Endodermal cell (in vitro differentiated cells): ENCODE results near the gene MPC1L. TPM values are rescaled to one million over a fixed set of nuclear protein-coding genes. Genes with fewer than 3 reads are reported as not detected.
"Not testable (repeated sequence)": the region's sequence is repeated elsewhere in the genome, so short reads cannot be mapped to it uniquely, and the experiment has no call there.

Experiments used
- DNase-seq: peaks from one replicate; pipeline ENCODE4 v3.0.0-alpha.2; 2017
- H3K27ac ChIP-seq: 2 replicates; pipeline ENCODE4 v1.5.1; 2013; ENCODE audit warnings: mild to moderate bottlenecking, low read depth, low read length, moderate library complexity
- H3K27me3 ChIP-seq: 2 replicates; pipeline ENCODE4 v1.6.1; 2013; ENCODE audit warnings: mild to moderate bottlenecking, low read length, moderate library complexity; ENCODE audit not compliant: insufficient read depth, control insufficient read depth, poor library complexity, severe bottlenecking
- H3K36me3 ChIP-seq: 2 replicates; pipeline ENCODE4 v1.7.0; 2013; ENCODE audit warnings: mild to moderate bottlenecking, low read length, moderate library complexity; ENCODE audit not compliant: control insufficient read depth, insufficient read depth
- H3K4me1 ChIP-seq: one replicate; pipeline ENCODE4 v1.7.0; 2013; ENCODE audit warnings: low read length; ENCODE audit not compliant: control insufficient read depth, insufficient read depth
- H3K4me3 ChIP-seq: 2 replicates; pipeline ENCODE4 v1.5.1; 2013; ENCODE audit warnings: mild to moderate bottlenecking, low read length, moderate library complexity
- H3K9ac ChIP-seq: 2 replicates; pipeline ENCODE4 v1.6.1; 2013; ENCODE audit warnings: mild to moderate bottlenecking, low read length, moderate library complexity; ENCODE audit not compliant: poor library complexity, severe bottlenecking; ENCODE audit errors: extremely low read depth
- H3K9me3 ChIP-seq: 2 replicates; pipeline ENCODE4 v1.6.1; 2013; ENCODE audit warnings: mild to moderate bottlenecking, low read length, moderate library complexity; ENCODE audit not compliant: control insufficient read depth
- H3K27ac Mint-ChIP-seq: 2 replicates; pipeline ENCODE4 v1.8.0; 2020; ENCODE audit warnings: mixed read lengths
- H3K27me3 Mint-ChIP-seq: 2 replicates; pipeline ENCODE4 v1.8.0; 2021; ENCODE audit warnings: mild to moderate bottlenecking, mixed read lengths; ENCODE audit not compliant: insufficient read depth
- H3K36me3 Mint-ChIP-seq: 2 replicates; pipeline ENCODE4 v1.8.0; 2020; ENCODE audit warnings: low read depth, mixed read lengths
- H3K4me1 Mint-ChIP-seq: 2 replicates; pipeline ENCODE4 v1.8.0; 2020; ENCODE audit warnings: mixed read lengths
- H3K4me3 Mint-ChIP-seq: 2 replicates; pipeline ENCODE4 v1.8.0; 2020; ENCODE audit warnings: mild to moderate bottlenecking, moderate library complexity, mixed read lengths
- H3K9me3 Mint-ChIP-seq: 2 replicates; pipeline ENCODE4 v1.8.0; 2020; ENCODE audit warnings: mild to moderate bottlenecking, mixed read lengths
- CTCF ChIP-seq: fragments of 200-600 bp; sonication (generic); conservative IDR thresholded peaks from 2 replicates; pipeline ENCODE4 v1.5.0; 2021; ENCODE audit warnings: antibody characterized with exemption, mild to moderate bottlenecking
- WGBS, 2 experiments: methylation state at CpG; one replicate each; pipeline versions ENCODE4 v1.1.5 to v1.1.7; 2013; ENCODE audit warnings: missing lambda C conversion rate in 2 of 2, mixed read lengths in 1 of 2; ENCODE audit not compliant: insufficient coverage in 1 of 2, insufficient read length in 1 of 2; 5-methylcytosine and 5-hydroxymethylcytosine counted together
- total RNA-seq, 2 donors: library from RNA; stranded (reverse); fragmentation: NEBNext Ultra II Directional in 1 of 2; extraction: Animal tissue kit (Norgen Biotek cat#: 25700) in 1 of 2; gene quantifications; 2 replicates in 1 of 2; 3 replicates in 1 of 2; pipeline ENCODE4 v1.2.1, GENCODE V29; 2021

Gene MPC1L
- total RNA-seq, 2 donors from 2014 or later = not detected

GRCh38 chrX:40580537-40581335 is 42.5 kb upstream of the MPC1L start, which contains the start of gene ATP6AP2:
Gene ATP6AP2, plus strand, starts transcription at chrX:40580970. Its CDS starts 96 bp downstream, at chrX:40581066.
- H3K27ac Mint-ChIP-seq = peak within 1 kb of the TSS; percentile 91
- peak; percentile 99 for DNase-seq
- H3K4me1 Mint-ChIP-seq = peaks cover 16% of the 10 kb centered on the region
- Histone ChIP-seq H3K27me3 (no peaks in the 10 kb centered on the region), H3K27ac (peak within 1 kb of the TSS; percentile 49), H3K4me1 (no peaks in the 10 kb centered on the region), H3K4me3 (peak within 1 kb of the TSS; percentile 87), H3K9ac (peak within 1 kb of the TSS; percentile 41), H3K36me3 (no peaks in the 10 kb centered on the region), H3K9me3 (no peaks in the 10 kb centered on the region)
- no peaks in the 10 kb centered on the region for H3K27me3 Mint-ChIP-seq
- H3K36me3 Mint-ChIP-seq = no peaks in the 10 kb centered on the region
- peaks cover 34% of the 10 kb centered on the region for H3K9me3 Mint-ChIP-seq
- WGBS, 2 experiments = 0% methylated on average over 88 of the region's 89 CpGs; no CpG with 5 or more reads in 1 of the 2 experiments
- TF ChIP-seq CTCF = no peak
- peak within 1 kb of the TSS; percentile 75 for H3K4me3 Mint-ChIP-seq

- DNase-seq = no peak
- peak overlapping the region; percentile 41 for H3K9ac ChIP-seq
- H3K27ac Mint-ChIP-seq = no peak overlapping the region
- H3K4me1 Mint-ChIP-seq = peaks cover 19% of the 10 kb centered on the region
- WGBS, 2 experiments = 4 to 7% methylated on average over 4 to 14 of the region's 15 CpGs
- TF ChIP-seq CTCF = no peak
- peak overlapping the region; percentile 49 for H3K27ac ChIP-seq
- H3K4me3 ChIP-seq = peak overlapping the region; percentile 87
- H3K4me1 ChIP-seq = no peaks in the 10 kb centered on the region
- H3K9me3 Mint-ChIP-seq = peaks cover 31% of the 10 kb centered on the region
- H3K27me3 Mint-ChIP-seq = no peaks in the 10 kb centered on the region
- H3K36me3 ChIP-seq = no peaks in the 10 kb centered on the region
- H3K9me3 ChIP-seq = no peaks in the 10 kb centered on the region
- H3K4me3 Mint-ChIP-seq = peak overlapping the region; percentile 75
- H3K27me3 ChIP-seq = no peaks in the 10 kb centered on the region
- H3K36me3 Mint-ChIP-seq = no peaks in the 10 kb centered on the region
Observed at GRCh38 chrX:40581336-40581920, 41.8 kb upstream of the MPC1L start.

- H3K9me3 ChIP-seq, DNase-seq, H3K9ac ChIP-seq, H3K27ac ChIP-seq, H3K27me3 Mint-ChIP-seq, H3K36me3 Mint-ChIP-seq, H3K27ac Mint-ChIP-seq, H3K4me1 ChIP-seq, H3K36me3 ChIP-seq, H3K27me3 ChIP-seq, H3K4me3 ChIP-seq: not testable (repeated sequence)
- peaks cover 19% of the 10 kb centered on the region for H3K4me1 Mint-ChIP-seq
- H3K9me3 Mint-ChIP-seq = peaks cover 31% of the 10 kb centered on the region
- WGBS, 2 experiments = 63 to 96% methylated on average over 1 to 11 of the region's 13 CpGs
- H3K4me3 Mint-ChIP-seq = peak overlapping the region; percentile 75
Observed at GRCh38 chrX:40582178-40582577, 41.0 kb upstream of the MPC1L start.
